ENCODE data around the gene ATOX1. TPM values are rescaled to one million over a fixed set of nuclear protein-coding genes. Genes with fewer than 3 reads are reported as not detected.

Gene ATOX1
- total and polyA plus RNA-seq, 9 of the 15 experiments (the other 6 are each of a cell fraction or from before 2014, with no cell fraction given): 59.2 to 318 (median 86.2) TPM

DNA sequence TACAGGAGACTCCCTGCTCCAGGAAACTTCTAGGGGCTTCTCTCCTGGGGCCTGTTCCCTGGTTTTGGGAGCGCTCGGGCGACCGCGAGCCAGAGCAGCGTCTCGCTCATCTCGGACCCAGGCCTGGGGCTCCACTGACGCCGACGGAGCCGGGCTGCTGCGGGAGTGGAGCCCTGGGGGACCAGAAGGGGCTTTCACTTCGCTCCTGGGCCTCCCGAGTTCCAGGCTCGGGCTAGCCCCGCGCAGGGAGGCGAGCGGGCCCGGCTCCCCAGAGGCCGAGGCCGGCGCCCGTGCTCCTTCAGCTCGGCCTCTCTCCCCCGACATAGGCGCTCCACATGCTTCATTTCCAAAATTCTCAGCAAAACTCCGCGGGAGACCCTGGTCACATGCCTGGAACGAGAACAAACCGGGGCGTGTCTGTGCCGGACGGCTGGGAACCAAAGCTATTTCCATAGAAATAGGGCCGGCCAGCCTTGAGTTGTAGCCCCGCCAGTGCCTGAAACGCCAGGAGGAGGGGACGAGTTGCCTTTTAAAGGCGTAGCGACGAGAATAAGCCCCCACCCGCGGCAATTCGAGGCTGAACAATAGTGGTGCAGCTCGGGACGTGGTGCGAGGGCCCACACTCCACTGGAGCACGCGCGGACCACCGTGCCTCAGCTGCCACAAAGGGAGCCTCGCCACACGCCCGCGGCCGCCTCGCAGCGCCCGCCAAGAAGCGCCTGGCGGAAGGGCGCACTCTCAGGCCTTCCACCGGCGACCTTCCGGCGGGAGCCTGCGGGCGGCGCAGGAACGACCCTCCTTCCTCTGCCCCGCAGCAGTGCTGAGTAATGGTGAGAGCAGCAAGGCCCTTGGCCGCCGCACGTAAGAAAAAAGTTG, 12.2 kb upstream of the ATOX1 start (continued):
- TF ChIP-seq ZNF445 (CRISPR knock-in tag; IDR thresholded peaks at IDR 0.05; ENCODE audit: low read depth) (no peak), HDAC6 (IDR thresholded peaks at IDR 0.05; ENCODE audit: low read depth, low read length) (no peak), ATF6 (CRISPR knock-in tag; IDR thresholded peaks at IDR 0.05) (peak; percentile 57; the same call in 1 of the 2 replicates), BRF1 (IDR thresholded peaks at IDR 0.05; ENCODE audit: borderline replicate concordance, extremely low read depth, insufficient read length) (no peak), STAT5B (CRISPR knock-in tag; IDR thresholded peaks at IDR 0.05) (no peak), ZNF311 (CRISPR knock-in tag; IDR thresholded peaks at IDR 0.05) (0 out of 2 replicates have a peak, but pooled peaks have one; percentile 34), TBL1XR1 (IDR thresholded peaks at IDR 0.05; ENCODE audit: low read length in 2 of 2) (no peak), RHOXF2B (CRISPR knock-in tag; conservative IDR thresholded peaks at IDR 0.05) (no peak), DMBX1 (CRISPR knock-in tag; IDR thresholded peaks at IDR 0.05; ENCODE audit: borderline replicate concordance) (peak; percentile 63), NR2C1 (IDR thresholded peaks at IDR 0.05) (no peak), NR2C1 (tag; IDR thresholded peaks at IDR 0.05) (no peak), NFE2 (IDR thresholded peaks at IDR 0.05; ENCODE audit: low read depth) (peak; percentile 77), IRF1 (CRISPR knock-in tag; IDR thresholded peaks at IDR 0.05; ENCODE audit: borderline replicate concordance) (no peak), FOSL1 (tag; conservative IDR thresholded peaks at IDR 0.05) (peak; percentile 41), ZEB2 (IDR thresholded peaks at IDR 0.05) (no peak), ARID2 (IDR thresholded peaks at IDR 0.05) (no peak), ASH1L (IDR thresholded peaks at IDR 0.05; ENCODE audit: borderline replicate concordance, low read depth, partially characterized antibody) (no peak)
- TF ChIP-seq, protein P1, sequence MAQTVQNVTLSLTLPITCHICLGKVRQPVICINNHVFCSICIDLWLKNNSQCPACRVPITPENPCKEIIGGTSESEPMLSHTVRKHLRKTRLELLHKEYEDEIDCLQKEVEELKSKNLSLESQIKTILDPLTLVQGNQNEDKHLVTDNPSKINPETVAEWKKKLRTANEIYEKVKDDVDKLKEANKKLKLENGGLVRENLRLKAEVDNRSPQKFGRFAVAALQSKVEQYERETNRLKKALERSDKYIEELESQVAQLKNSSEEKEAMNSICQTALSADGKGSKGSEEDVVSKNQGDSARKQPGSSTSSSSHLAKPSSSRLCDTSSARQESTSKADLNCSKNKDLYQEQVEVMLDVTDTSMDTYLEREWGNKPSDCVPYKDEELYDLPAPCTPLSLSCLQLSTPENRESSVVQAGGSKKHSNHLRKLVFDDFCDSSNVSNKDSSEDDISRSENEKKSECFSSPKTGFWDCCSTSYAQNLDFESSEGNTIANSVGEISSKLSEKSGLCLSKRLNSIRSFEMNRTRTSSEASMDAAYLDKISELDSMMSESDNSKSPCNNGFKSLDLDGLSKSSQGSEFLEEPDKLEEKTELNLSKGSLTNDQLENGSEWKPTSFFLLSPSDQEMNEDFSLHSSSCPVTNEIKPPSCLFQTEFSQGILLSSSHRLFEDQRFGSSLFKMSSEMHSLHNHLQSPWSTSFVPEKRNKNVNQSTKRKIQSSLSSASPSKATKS (CRISPR knock-in tag; IDR thresholded peaks at IDR 0.05): peak; percentile 34; the same call in 1 of the 2 replicates
- TF ChIP-seq, protein P2, sequence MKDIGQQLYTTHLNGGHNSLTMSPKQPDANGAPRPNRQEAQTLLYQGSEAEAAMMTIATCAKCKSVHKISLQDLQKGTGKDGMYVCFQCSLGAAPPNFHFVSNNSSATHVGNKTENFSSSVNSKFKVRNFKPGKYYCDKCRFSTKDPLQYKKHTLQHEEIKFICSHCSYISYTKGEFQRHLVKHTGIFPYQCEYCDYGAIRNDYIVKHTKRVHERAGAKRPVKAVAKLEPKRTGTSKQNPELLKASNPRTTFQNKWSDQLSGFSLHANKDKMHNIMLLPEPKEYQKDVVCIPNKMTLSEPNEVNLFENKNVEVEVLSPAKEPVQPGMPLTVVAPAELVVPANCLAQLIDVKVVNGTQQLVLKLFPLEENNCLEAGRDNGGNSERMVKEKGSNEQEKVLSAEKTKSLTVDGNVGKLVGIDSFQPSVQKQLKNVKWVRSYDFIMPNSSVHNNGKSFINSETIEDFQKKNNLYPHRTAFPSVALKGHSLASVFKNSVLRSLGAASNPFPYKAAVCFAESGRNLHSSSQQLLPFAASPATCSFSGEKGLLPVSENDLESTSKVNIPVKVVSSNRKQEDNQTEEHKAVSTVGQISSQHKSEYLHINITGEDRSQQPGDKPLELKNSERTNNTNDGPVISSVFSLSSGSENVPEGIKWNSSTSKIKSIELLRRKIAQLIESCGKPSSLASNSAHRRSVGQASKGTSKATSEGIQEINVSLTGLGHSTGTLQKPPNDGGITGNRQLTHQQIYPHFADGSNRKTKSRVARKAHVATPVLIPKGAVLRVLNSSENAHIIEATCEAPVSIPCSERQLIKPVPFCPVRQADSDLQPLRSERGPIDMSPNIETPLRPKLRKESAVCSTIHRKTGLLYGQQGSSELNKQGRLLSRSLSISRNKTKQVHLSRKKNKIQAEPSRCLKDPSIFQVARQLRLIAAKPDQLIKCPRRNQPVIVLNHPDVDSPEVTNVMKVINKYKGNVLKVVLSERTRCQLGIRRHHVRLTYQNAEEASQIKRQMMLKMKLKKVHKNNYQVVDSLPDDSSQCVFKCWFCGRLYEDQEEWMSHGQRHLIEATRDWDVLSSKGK (CRISPR knock-in tag; IDR thresholded peaks at IDR 0.05): no peak
